Keratinocyte (primary cell): Measurements from ENCODE around the gene GRM4. TPM values are rescaled to one million over a fixed set of nuclear protein-coding genes. Genes with fewer than 3 reads are reported as not detected.

ENCODE experiments used
- DNase-seq: peaks from one replicate; pipeline ENCODE4 v3.0.0-alpha.2; 2011; ENCODE audit warnings: low read depth, missing footprints, low spot score
- FAIRE-seq: peaks from 2 replicates; lab custom pipeline; 2011; peaks lifted over from hg19 to GRCh38; lab: Jason Lieb, UNC
- H2AFZ ChIP-seq: 2 replicates; pipeline ENCODE4 v1.6.0; 2012; ENCODE audit warnings: low read length, control low read depth, inconsistent platforms; ENCODE audit not compliant: control insufficient read depth
- H3K27ac ChIP-seq: 2 replicates; pipeline ENCODE4 v1.5.1; 2011; ENCODE audit warnings: low read length; ENCODE audit not compliant: control insufficient read depth, insufficient read depth
- H3K27me3 ChIP-seq: 3 replicates; pipeline ENCODE4 v1.6.0; 2011; ENCODE audit warnings: low read length; ENCODE audit not compliant: control insufficient read depth, insufficient read depth; ENCODE audit errors: extremely low read depth
- H3K36me3 ChIP-seq, 2 experiments: 2 replicates in 1 of 2; 3 replicates in 1 of 2; pipeline ENCODE4 v1.5.1; 2011; ENCODE audit warnings: low read length in 2 of 2, mild to moderate bottlenecking in 1 of 2; ENCODE audit not compliant: control insufficient read depth in 2 of 2, insufficient read depth in 2 of 2; ENCODE audit errors: extremely low read depth in 1 of 2
- H3K4me1 ChIP-seq: 3 replicates; pipeline ENCODE4 v1.5.1; 2011; ENCODE audit warnings: low read length; ENCODE audit not compliant: control insufficient read depth, insufficient read depth; ENCODE audit errors: extremely low read depth
- H3K4me2 ChIP-seq: 3 replicates; pipeline ENCODE4 v1.6.0; 2011; ENCODE audit warnings: low read depth, low read length; ENCODE audit not compliant: control insufficient read depth, insufficient read depth; ENCODE audit errors: extremely low read depth
- H3K4me3 ChIP-seq, 3 experiments: fragments of 200-600 bp in 1 of 3; sonication (generic) in 1 of 3; 2 replicates in 2 of 3; 3 replicates in 1 of 3; pipeline ENCODE4 v1.5.1; 2011 to 2016; ENCODE audit warnings: low read length in 3 of 3, mild to moderate bottlenecking in 3 of 3, control low read depth in 2 of 3, inconsistent platforms in 1 of 3, low read depth in 1 of 3, mixed read lengths in 1 of 3, mixed run types in 1 of 3, moderate library complexity in 1 of 3; ENCODE audit not compliant: control insufficient read depth in 2 of 3, insufficient read depth in 2 of 3; ENCODE audit errors: extremely low read depth in 1 of 3
- H3K79me2 ChIP-seq: 2 replicates; pipeline ENCODE4 v1.6.0; 2012; ENCODE audit warnings: low read length; ENCODE audit not compliant: control insufficient read depth, insufficient read depth
- H3K9ac ChIP-seq: 3 replicates; pipeline ENCODE4 v1.6.0; 2011; ENCODE audit warnings: low read length; ENCODE audit not compliant: control insufficient read depth, insufficient read depth; ENCODE audit errors: extremely low read depth
- H3K9me1 ChIP-seq: 3 replicates; pipeline ENCODE4 v1.6.0; 2011; ENCODE audit warnings: low read length; ENCODE audit not compliant: control insufficient read depth, insufficient read depth; ENCODE audit errors: extremely low read depth
- H3K9me3 ChIP-seq: 2 replicates; pipeline ENCODE4 v1.5.1; 2012; ENCODE audit warnings: low read depth, low read length; ENCODE audit not compliant: control insufficient read depth
- H4K20me1 ChIP-seq: 3 replicates; pipeline ENCODE4 v1.6.0; 2011; ENCODE audit warnings: low read length; ENCODE audit not compliant: control insufficient read depth, insufficient read depth; ENCODE audit errors: extremely low read depth
- CTCF ChIP-seq, 3 experiments: IDR thresholded peaks in 1 of 3; conservative IDR thresholded peaks in 1 of 3; optimal IDR thresholded peaks in 1 of 3; 2 replicates in 2 of 3; 3 replicates in 1 of 3; pipeline versions ENCODE3 to v1.5.1; 2011; ENCODE audit warnings: low read length in 3 of 3, mild to moderate bottlenecking in 3 of 3, moderate library complexity in 2 of 3, control low read depth in 1 of 3, inconsistent platforms in 1 of 3; ENCODE audit not compliant: insufficient read depth in 2 of 3; ENCODE audit errors: extremely low read depth in 1 of 3
- EZH2 ChIP-seq: IDR thresholded peaks from one replicate; pipeline ENCODE4 v1.6.1; 2012; ENCODE audit warnings: inconsistent platforms, mild to moderate bottlenecking, low read length, moderate library complexity
- dilution Hi-C: fragments of 300-500 bp; cut with MboI; formaldehyde crosslinking; loops from one replicate; pipeline ENCODE4 v1.7.0; 2020; ENCODE audit warnings: low sequenced_read_pairs; ENCODE audit not compliant: extremely low pct_ligation_motif_present
- polyA plus RNA-seq, 5 experiments: library from polyadenylated mRNA; depleted of rRNA in 3 of 5; stranded (reverse) in 3 of 5; stranded (forward) in 1 of 5; unstranded in 1 of 5; fragments of >200 nt; gene quantifications; 1 replicate in 1 of 5; 2 replicates in 3 of 5; 3 replicates in 1 of 5; pipeline versions ENCODE4 v1.2.1 to v1.2.3, GENCODE V29; 2011 to 2012; ENCODE audit warnings: missing spikeins in 2 of 5, low read depth in 1 of 5, low replicate concordance in 1 of 5

Gene GRM4
- polyA plus RNA-seq, 1 donor (not counting 4 experiments of a cell fraction or from before 2014, with no cell fraction given) = not detected

- no peak for DNase-seq
- no peaks in the 10 kb centered on the region for H3K79me2 ChIP-seq
- H3K9me3 ChIP-seq = no peaks in the 10 kb centered on the region
- no peaks in the 10 kb centered on the region for H3K4me1 ChIP-seq
- H3K4me3 ChIP-seq = no peak overlapping the region
- no peak overlapping the region for H3K27ac ChIP-seq
- H3K27me3 ChIP-seq = peaks cover 4% of the 10 kb centered on the region
- dilution Hi-C loops = no loop called here
- FAIRE-seq = no peak
- H3K9ac ChIP-seq = no peak overlapping the region
- no peak overlapping the region for H2AFZ ChIP-seq
- TF ChIP-seq EZH2 = no peak
- H3K9me1 ChIP-seq = no peaks in the 10 kb centered on the region
- no peak overlapping the region for H3K4me2 ChIP-seq
- no peaks in the 10 kb centered on the region for H4K20me1 ChIP-seq
- H3K36me3 ChIP-seq = no peaks in the 10 kb centered on the region
Observed at GRCh38 chr6:34046617-34047016, 99.3 kb downstream of the GRM4 start.

GRCh38 chr6:34045771-34046170, 100.1 kb downstream of the GRM4 start:
- H3K27ac ChIP-seq = no peak overlapping the region
- dilution Hi-C loops = no loop called here

More at GRCh38 chr6:34045771-34046170, 100.1 kb downstream of the GRM4 start:
- Histone ChIP-seq H3K9me3 (no peaks in the 10 kb centered on the region), H2AFZ (no peak overlapping the region), H3K9me1 (no peaks in the 10 kb centered on the region), H3K4me1 (no peaks in the 10 kb centered on the region), H3K36me3 (no peaks in the 10 kb centered on the region), H3K4me3 (no peak overlapping the region), H3K9ac (no peak overlapping the region), H4K20me1 (no peaks in the 10 kb centered on the region), H3K79me2 (no peaks in the 10 kb centered on the region), H3K27me3 (peaks cover 4% of the 10 kb centered on the region), H3K4me2 (no peak overlapping the region)
- TF ChIP-seq CTCF (optimal IDR thresholded peaks at IDR 0.05 in 1 of 3, IDR thresholded peaks at IDR 0.05 in 1 of 3, conservative IDR thresholded peaks at IDR 0.05 in 1 of 3; ENCODE audit: extremely low read depth in 1 of 3, insufficient read depth in 2 of 3, low read length in 3 of 3) (no peak), EZH2 (no peak)
- no peak for FAIRE-seq
- DNase-seq = no peak
